K562 (cell line): Measurements from ENCODE around the gene TRPV5. TPM values are rescaled to one million over a fixed set of nuclear protein-coding genes. Genes with fewer than 3 reads are reported as not detected.

Experiments used
- ATAC-seq: fragments of 200-7000 bp; cut with Tn5 transposase; 3 replicates; pipeline ENCODE4 v1.9.1; 2020; ENCODE audit warnings: moderate library complexity
- BruUV-seq: library from RNA; stranded (reverse); fragments of 400-500 nt; replicated peaks from 2 replicates; lab custom pipeline; 2021; lab: Mats Ljungman, UMichigan
- CTCF ChIA-PET: fragments of 300-600 bp; formaldehyde crosslinking; extraction: SDS; loops from one replicate; lab custom pipeline; 2021; ENCODE audit warnings: low intra/inter-chr PET ratio; lab: Yijun Ruan, JAX
- POLR2A ChIA-PET: fragments of 300-600, 350-650 bp; sonication (Branson Sonifier 250); formaldehyde crosslinking; extraction: SDS; loops from one replicate; lab custom pipeline; 2021; ENCODE audit warnings: antibody characterized with exemption, inconsistent platforms; lab: Yijun Ruan, JAX
- DNase-seq, 4 experiments: peaks; one replicate each; pipeline versions ENCODE4 v3.0.0 to v3.0.0-alpha.2; 2011 to 2018; ENCODE audit warnings: low spot score in 3 of 4, mixed read lengths in 3 of 4; ENCODE audit errors: extremely low read depth in 1 of 4
- FAIRE-seq: peaks from 2 replicates; lab custom pipeline; 2011; peaks lifted over from hg19 to GRCh38; lab: Jason Lieb, UNC
- H2AFZ ChIP-seq: 2 replicates; pipeline ENCODE4 v1.6.0; 2011; ENCODE audit warnings: low read depth, low read length, control low read depth, inconsistent platforms
- H3K27ac ChIP-seq: fragments of 200-600 bp; 3 replicates; pipeline ENCODE4 v1.8.0; 2011; ENCODE audit warnings: low read depth, mild to moderate bottlenecking, control low read depth, inconsistent platforms, low read length, moderate library complexity, mixed read lengths; ENCODE audit errors: extremely low read depth
- H3K27me3 ChIP-seq, 2 experiments: fragments of 300-600 bp in 1 of 2; 2 replicates in 1 of 2; 3 replicates in 1 of 2; pipeline versions ENCODE4 v1.6.0 to v1.8.0; 2011; ENCODE audit warnings: inconsistent platforms in 2 of 2, low read length in 2 of 2, mild to moderate bottlenecking in 1 of 2, mixed read lengths in 1 of 2, moderate library complexity in 1 of 2; ENCODE audit not compliant: control insufficient read depth in 2 of 2, insufficient read depth in 2 of 2
- H3K36me3 ChIP-seq: fragments of 300-600 bp; 3 replicates; pipeline ENCODE4 v1.8.0; 2011; ENCODE audit warnings: mild to moderate bottlenecking, low read length, inconsistent platforms; ENCODE audit not compliant: control insufficient read depth, insufficient read depth
- H3K4me1 ChIP-seq, 2 experiments: fragments of 200-600 bp in 1 of 2; replicated peaks in 1 of 2; 2 replicates in 1 of 2; 3 replicates in 1 of 2; pipeline versions ENCODE4 v1.5.1 to v1.8.0; 2011; ENCODE audit warnings: inconsistent platforms in 2 of 2, low read length in 2 of 2, mild to moderate bottlenecking in 1 of 2, mixed read lengths in 1 of 2, moderate library complexity in 1 of 2; ENCODE audit not compliant: control insufficient read depth in 2 of 2, insufficient read depth in 2 of 2
- H3K4me2 ChIP-seq: 2 replicates; pipeline ENCODE4 v1.6.1; 2011; ENCODE audit warnings: low read length, control low read depth, inconsistent platforms, mixed read lengths; ENCODE audit not compliant: insufficient read depth
- H3K4me3 ChIP-seq: fragments of 200-600 bp; sonication (generic), shearing (Covaris generic); 2 replicates; pipeline ENCODE4 v1.5.1; 2016; ENCODE audit warnings: control low read depth, inconsistent platforms
- H3K79me2 ChIP-seq: fragments of 200-600 bp; 3 replicates; pipeline ENCODE4 v1.8.0; 2011; ENCODE audit warnings: low read length, inconsistent platforms; ENCODE audit not compliant: control insufficient read depth, insufficient read depth
- H3K9ac ChIP-seq, 2 experiments: 2 replicates each; pipeline versions ENCODE4 v1.6.0 to v1.6.1; 2011; ENCODE audit warnings: low read depth in 2 of 2, low read length in 2 of 2, control low read depth in 1 of 2, inconsistent platforms in 1 of 2, mild to moderate bottlenecking in 1 of 2, mixed read lengths in 1 of 2; ENCODE audit not compliant: insufficient read depth in 1 of 2
- H3K9me1 ChIP-seq: one replicate; pipeline ENCODE4 v1.6.0; 2011; ENCODE audit warnings: inconsistent platforms, mild to moderate bottlenecking, low read length, moderate library complexity; ENCODE audit not compliant: control insufficient read depth, insufficient read depth
- H3K9me3 ChIP-seq: replicated peaks from 2 replicates; pipeline ENCODE4 v1.5.1; 2011; ENCODE audit warnings: low read depth, low read length, inconsistent platforms; ENCODE audit not compliant: control insufficient read depth, insufficient read depth
- H4K20me1 ChIP-seq: replicated peaks from 2 replicates; pipeline ENCODE4 v1.6.1; 2011; ENCODE audit warnings: low read length, inconsistent platforms, mixed read lengths; ENCODE audit not compliant: control insufficient read depth, insufficient read depth
- CUX1 ChIP-seq: fragments of 200-800 bp; sonication (Bioruptor generic); IDR thresholded peaks from 2 replicates; pipeline ENCODE4 v1.6.1; 2016; ENCODE audit warnings: missing genetic modification characterization, missing compliant biosample characterization
- DACH1 ChIP-seq: fragments of 450-650 bp; IDR thresholded peaks from 2 replicates; pipeline ENCODE4 v1.6.1; 2018; ENCODE audit not compliant: partially characterized antibody
- KDM2B ChIP-seq: fragments of 250-450 bp; sonication (Bioruptor Pico); IDR thresholded peaks from 2 replicates; pipeline ENCODE4 v1.8.0; 2021; ENCODE audit warnings: mild to moderate bottlenecking, moderate library complexity
- POLR2AphosphoS5 ChIP-seq: IDR thresholded peaks from 2 replicates; pipeline ENCODE4 v1.6.1; 2011; ENCODE audit warnings: mild to moderate bottlenecking, low read depth, low read length, moderate library complexity; ENCODE audit not compliant: control insufficient read depth, insufficient read depth
- PPARD ChIP-seq: fragments of 250-450 bp; sonication (Bioruptor Pico); IDR thresholded peaks from 2 replicates; pipeline ENCODE4 v1.8.0; 2022; ENCODE audit warnings: inconsistent platforms, mild to moderate bottlenecking, moderate library complexity
- U2AF1 ChIP-seq: fragments of 200-400 bp; formaldehyde crosslinking; optimal IDR thresholded peaks from 2 replicates; pipeline ENCODE3; 2017; ENCODE audit warnings: mild to moderate bottlenecking, low read depth, low read length, moderate library complexity
- ZNF583 ChIP-seq: fragments of 250-450 bp; sonication (Bioruptor Pico); IDR thresholded peaks from 2 replicates; pipeline ENCODE4 v1.4.0; 2020
- WGBS: fragments of 100-300 bp; shearing (Covaris generic); methylation state at CpG from one replicate; pipeline ENCODE4 v1.1.6; 2016; ENCODE audit warnings: low coverage, mixed read lengths; ENCODE audit not compliant: insufficient coverage; ENCODE audit errors: missing lambda C conversion rate; 5-methylcytosine and 5-hydroxymethylcytosine counted together
- in situ Hi-C: fragments of 300-500 bp; cut with MboI; formaldehyde crosslinking; loops from 4 replicates; pipeline ENCODE4 v1.15.0; 2018; ENCODE audit warnings: inconsistent platforms, mixed read lengths
- intact Hi-C: fragments of 100-400 bp; cut with micrococcal nuclease; formaldehyde crosslinking; loops from 2 replicates; pipeline ENCODE4 v1.14.2; 2022
- polyA plus RNA-seq, 8 experiments: library from polyadenylated mRNA; depleted of rRNA in 4 of 8; stranded (reverse) in 5 of 8; unstranded in 3 of 8; fragments of >200 nt; fragmentation: Nextera tagmentation in 2 of 8; fragmentation: Illumina TruSeq in 1 of 8; extraction: Ambion mirVana in 2 of 8; extraction: Trizol in 1 of 8; gene quantifications; 2 replicates each; pipeline versions ENCODE4 v1.2.1 to v1.2.3, GENCODE V29; 2011 to 2014; ENCODE audit warnings: inconsistent platforms in 1 of 8, missing spikeins in 1 of 8
- total RNA-seq, 7 experiments: library from RNA; depleted of rRNA in 6 of 7; stranded (reverse); fragments of >200 nt in 6 of 7; fragmentation: Illumina TruSeq in 2 of 7; extraction: Trizol in 2 of 7; gene quantifications; 2 replicates each; pipeline versions ENCODE4 v1.2.1 to v1.2.3, GENCODE V29; 2011 to 2021; ENCODE audit warnings: low replicate concordance in 1 of 7
- TF ChIP-seq, protein P1 (sequence below), 2 experiments: fragments of 450-650 bp in 1 of 2; sonication (generic) in 1 of 2; formaldehyde crosslinking in 1 of 2; IDR thresholded peaks; 2 replicates each; pipeline versions ENCODE4 v1.7.1 to v1.9.0; 2016 to 2022; ENCODE audit warnings: inconsistent platforms in 1 of 2, mild to moderate bottlenecking in 1 of 2, missing genetic modification reagents in 1 of 2

The TRPV5 gene
- total and polyA plus RNA-seq, 9 of the 15 experiments (the other 6 are each of a cell fraction or from before 2014, with no cell fraction given), result not detected

DNA sequence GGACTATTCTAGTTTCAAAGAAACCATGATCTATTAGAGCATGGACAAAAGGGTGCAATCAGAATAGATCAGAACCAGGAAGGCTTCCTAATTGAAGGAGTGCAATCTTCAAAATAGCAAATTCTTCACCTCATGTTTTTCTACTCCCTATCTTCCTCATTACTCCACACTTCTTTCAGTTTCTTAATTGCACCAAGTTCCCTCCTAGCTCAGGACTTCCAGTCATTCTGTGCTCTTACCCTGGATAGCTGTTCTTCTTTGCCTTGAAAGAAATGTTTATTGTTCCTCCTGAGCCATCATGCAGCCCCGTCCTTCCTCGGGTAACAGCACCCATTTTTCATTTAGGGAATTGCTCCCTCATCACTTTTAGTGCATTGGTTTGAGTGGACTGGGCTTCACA is 23.1 kb downstream of the TRPV5 start:
- H4K20me1 ChIP-seq, result no peaks in the 10 kb centered on the region
- no peak for DNase-seq
- no peak overlapping the region for H3K4me3 ChIP-seq
- no peaks in the 10 kb centered on the region for H3K9me1 ChIP-seq
- H3K4me2 ChIP-seq, result no peak overlapping the region
- H3K36me3 ChIP-seq, result no peaks in the 10 kb centered on the region
- no TSS peak for BruUV-seq
- ATAC-seq, result no peak
- 3% methylated on average over 2 of the region's 2 CpGs for WGBS
- in situ Hi-C loops (no loop called here), intact Hi-C loops (no loop called here)
- FAIRE-seq, result no peak
- ChIA-PET CTCF (interaction anchor here (2.1 kb wide), 1 partner anchor 93 kb away, joined by 7 read pairs; no protein-coding TSS in a partner anchor), POLR2A (interaction anchor here (0.6 to 1.6 kb wide), 2 partner anchors 9 to 14 kb away, joined by 3 to 4 read pairs; no protein-coding TSS in a partner anchor)
- H3K4me1 ChIP-seq, result peaks cover 4 to 5% of the 10 kb centered on the region in 2 experiments; a peak in 3 of 5 replicates
- no peak overlapping the region for H2AFZ ChIP-seq
- no peaks in the 10 kb centered on the region for H3K79me2 ChIP-seq
- no peaks in the 10 kb centered on the region for H3K9me3 ChIP-seq
- H3K27ac ChIP-seq, result no peak overlapping the region
- peaks cover 3 to 34% of the 10 kb centered on the region in 2 experiments; a peak in 4 of 5 replicates for H3K27me3 ChIP-seq
- no peak overlapping the region for H3K9ac ChIP-seq
- no peak for TF ChIP-seq POLR2AphosphoS5
- TF ChIP-seq U2AF1, result no peak
- TF ChIP-seq CUX1 (CRISPR knock-in tag), result no peak
- TF ChIP-seq KDM2B (CRISPR knock-in tag), result no peak
- TF ChIP-seq DACH1, result no peak
- TF ChIP-seq ZNF583 (CRISPR knock-in tag), result no peak
- TF ChIP-seq, protein P1, sequence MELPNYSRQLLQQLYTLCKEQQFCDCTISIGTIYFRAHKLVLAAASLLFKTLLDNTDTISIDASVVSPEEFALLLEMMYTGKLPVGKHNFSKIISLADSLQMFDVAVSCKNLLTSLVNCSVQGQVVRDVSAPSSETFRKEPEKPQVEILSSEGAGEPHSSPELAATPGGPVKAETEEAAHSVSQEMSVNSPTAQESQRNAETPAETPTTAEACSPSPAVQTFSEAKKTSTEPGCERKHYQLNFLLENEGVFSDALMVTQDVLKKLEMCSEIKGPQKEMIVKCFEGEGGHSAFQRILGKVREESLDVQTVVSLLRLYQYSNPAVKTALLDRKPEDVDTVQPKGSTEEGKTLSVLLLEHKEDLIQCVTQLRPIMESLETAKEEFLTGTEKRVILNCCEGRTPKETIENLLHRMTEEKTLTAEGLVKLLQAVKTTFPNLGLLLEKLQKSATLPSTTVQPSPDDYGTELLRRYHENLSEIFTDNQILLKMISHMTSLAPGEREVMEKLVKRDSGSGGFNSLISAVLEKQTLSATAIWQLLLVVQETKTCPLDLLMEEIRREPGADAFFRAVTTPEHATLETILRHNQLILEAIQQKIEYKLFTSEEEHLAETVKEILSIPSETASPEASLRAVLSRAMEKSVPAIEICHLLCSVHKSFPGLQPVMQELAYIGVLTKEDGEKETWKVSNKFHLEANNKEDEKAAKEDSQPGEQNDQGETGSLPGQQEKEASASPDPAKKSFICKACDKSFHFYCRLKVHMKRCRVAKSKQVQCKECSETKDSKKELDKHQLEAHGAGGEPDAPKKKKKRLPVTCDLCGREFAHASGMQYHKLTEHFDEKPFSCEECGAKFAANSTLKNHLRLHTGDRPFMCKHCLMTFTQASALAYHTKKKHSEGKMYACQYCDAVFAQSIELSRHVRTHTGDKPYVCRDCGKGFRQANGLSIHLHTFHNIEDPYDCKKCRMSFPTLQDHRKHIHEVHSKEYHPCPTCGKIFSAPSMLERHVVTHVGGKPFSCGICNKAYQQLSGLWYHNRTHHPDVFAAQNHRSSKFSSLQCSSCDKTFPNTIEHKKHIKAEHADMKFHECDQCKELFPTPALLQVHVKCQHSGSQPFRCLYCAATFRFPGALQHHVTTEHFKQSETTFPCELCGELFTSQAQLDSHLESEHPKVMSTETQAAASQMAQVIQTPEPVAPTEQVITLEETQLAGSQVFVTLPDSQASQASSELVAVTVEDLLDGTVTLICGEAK (IDR thresholded peaks at IDR 0.05), result no peak
- TF ChIP-seq, protein P1 (CRISPR knock-in tag; IDR thresholded peaks at IDR 0.05), result no peak
- TF ChIP-seq PPARD (CRISPR knock-in tag), result no peak
